ENCODE results near the gene STK4. TPM values are rescaled to one million over a fixed set of nuclear protein-coding genes. Genes with fewer than 3 reads are reported as not detected.

The STK4 gene
- total RNA-seq, 1 donor from 2014 or later, result 149 TPM

GRCh38 chr20:44970243-44970757 is 4.0 kb downstream of the STK4 start:
- H3K27me3 Mint-ChIP-seq (ENCODE audit: insufficient read depth), result no peaks in the 10 kb centered on the region
- H3K4me1 Mint-ChIP-seq (ENCODE audit: low read depth), result peaks cover 74% of the 10 kb centered on the region
- peaks cover 48% of the 10 kb centered on the region for H3K36me3 Mint-ChIP-seq (ENCODE audit: low read depth)

GRCh38 chr20:44973053-44973452 is 6.7 kb downstream of the STK4 start:
- intact Hi-C loops (cut with micrococcal nuclease), result loop anchor here (5.0 kb wide), 2 partner anchors 329 to 1714 kb away; partner anchors contain the start of gene TP53RK
- H3K27me3 Mint-ChIP-seq (ENCODE audit: insufficient read depth), result no peaks in the 10 kb centered on the region
- no peaks in the 10 kb centered on the region for H3K9me3 Mint-ChIP-seq
- H3K27ac Mint-ChIP-seq, result peak overlapping the region; percentile 62
- peak overlapping the region; percentile 59 for H3K4me3 Mint-ChIP-seq
- DNase-seq (ENCODE audit: low spot score), result no peak
- peaks cover 86% of the 10 kb centered on the region for H3K4me1 Mint-ChIP-seq (ENCODE audit: low read depth)
- H3K36me3 Mint-ChIP-seq (ENCODE audit: low read depth), result peaks cover 62% of the 10 kb centered on the region

More at GRCh38 chr20:44970243-44970757, 4.0 kb downstream of the STK4 start:
- Mint-ChIP-seq H3K4me3 (peak overlapping the region; percentile 92), H3K9me3 (no peaks in the 10 kb centered on the region), H3K27ac (peak overlapping the region; percentile 98)
- intact Hi-C loops (cut with micrococcal nuclease), result loop anchor here (1.0 to 5.0 kb wide), 4 partner anchors 11 to 1717 kb away; partner anchors contain the start of gene TP53RK
- no peak for DNase-seq (ENCODE audit: low spot score)

GRCh38 chr20:44976698-44977097 is 10.4 kb downstream of the STK4 start:
- Mint-ChIP-seq H3K27me3 (ENCODE audit: insufficient read depth) (no peaks in the 10 kb centered on the region), H3K4me3 (no peak overlapping the region), H3K27ac (peak overlapping the region; percentile 7), H3K36me3 (ENCODE audit: low read depth) (peaks cover 77% of the 10 kb centered on the region), H3K9me3 (no peaks in the 10 kb centered on the region), H3K4me1 (ENCODE audit: low read depth) (peaks cover 78% of the 10 kb centered on the region)
- intact Hi-C loops (cut with micrococcal nuclease), result no loop called here
- no peak for DNase-seq (ENCODE audit: low spot score)

GRCh38 chr20:44979090-44979621 is 12.8 kb downstream of the STK4 start:
- Mint-ChIP-seq H3K4me1 (ENCODE audit: low read depth) (peaks cover 72% of the 10 kb centered on the region), H3K36me3 (ENCODE audit: low read depth) (peaks cover 76% of the 10 kb centered on the region), H3K27me3 (ENCODE audit: insufficient read depth) (no peaks in the 10 kb centered on the region), H3K27ac (peak overlapping the region; percentile 95), H3K4me3 (peak overlapping the region; percentile 73), H3K9me3 (no peaks in the 10 kb centered on the region)
- DNase-seq (ENCODE audit: low spot score), result peak; percentile 67
- intact Hi-C loops (cut with micrococcal nuclease), result loop anchor here (1.0 kb wide), 3 partner anchors 8 to 20 kb away; no protein-coding TSS in a partner anchor

- H3K4me3 Mint-ChIP-seq, result no peak overlapping the region
- no peaks in the 10 kb centered on the region for H3K9me3 Mint-ChIP-seq
- H3K27me3 Mint-ChIP-seq (ENCODE audit: insufficient read depth), result no peaks in the 10 kb centered on the region
- peak overlapping the region; percentile 79 for H3K27ac Mint-ChIP-seq
- H3K4me1 Mint-ChIP-seq (ENCODE audit: low read depth), result peaks cover 61% of the 10 kb centered on the region
- intact Hi-C loops (cut with micrococcal nuclease), result no loop called here
- no peak for DNase-seq (ENCODE audit: low spot score)
- H3K36me3 Mint-ChIP-seq (ENCODE audit: low read depth), result peaks cover 62% of the 10 kb centered on the region
Measured at GRCh38 chr20:44981736-44982406, 15.6 kb downstream of the STK4 start.

- H3K36me3 Mint-ChIP-seq (ENCODE audit: low read depth), result peaks cover 55% of the 10 kb centered on the region
- peak overlapping the region; percentile 2 for H3K27ac Mint-ChIP-seq
- peaks cover 54% of the 10 kb centered on the region for H3K4me1 Mint-ChIP-seq (ENCODE audit: low read depth)
- H3K27me3 Mint-ChIP-seq (ENCODE audit: insufficient read depth), result no peaks in the 10 kb centered on the region
- no peak for DNase-seq (ENCODE audit: low spot score)
- intact Hi-C loops (cut with micrococcal nuclease), result no loop called here
- no peak overlapping the region for H3K4me3 Mint-ChIP-seq
- no peaks in the 10 kb centered on the region for H3K9me3 Mint-ChIP-seq
Measured at GRCh38 chr20:44983093-44983674, 16.9 kb downstream of the STK4 start.

- Mint-ChIP-seq H3K36me3 (ENCODE audit: low read depth) (peaks cover 45% of the 10 kb centered on the region), H3K9me3 (no peaks in the 10 kb centered on the region), H3K27ac (peak overlapping the region; percentile 61), H3K4me1 (ENCODE audit: low read depth) (peaks cover 65% of the 10 kb centered on the region), H3K27me3 (ENCODE audit: insufficient read depth) (no peaks in the 10 kb centered on the region), H3K4me3 (no peak overlapping the region)
- intact Hi-C loops (cut with micrococcal nuclease), result no loop called here
- no peak for DNase-seq (ENCODE audit: low spot score)
Measured at GRCh38 chr20:44988631-44989171, 22.4 kb downstream of the STK4 start.

- Mint-ChIP-seq H3K27me3 (ENCODE audit: insufficient read depth) (no peaks in the 10 kb centered on the region), H3K36me3 (ENCODE audit: low read depth) (peaks cover 50% of the 10 kb centered on the region), H3K4me3 (peak overlapping the region; percentile 82), H3K27ac (peak overlapping the region; percentile 94), H3K9me3 (no peaks in the 10 kb centered on the region), H3K4me1 (ENCODE audit: low read depth) (peaks cover 71% of the 10 kb centered on the region)
- intact Hi-C loops (cut with micrococcal nuclease), result loop anchor here (1.0 kb wide), 3 partner anchors 11 to 105 kb away; partner anchors contain the start of gene YWHAB
- no peak for DNase-seq (ENCODE audit: low spot score)
Measured at GRCh38 chr20:44990425-44990824, 24.1 kb downstream of the STK4 start.

- Mint-ChIP-seq H3K4me1 (ENCODE audit: low read depth) (peaks cover 67% of the 10 kb centered on the region), H3K36me3 (ENCODE audit: low read depth) (peaks cover 54% of the 10 kb centered on the region), H3K27ac (peak overlapping the region; percentile 94), H3K4me3 (peak overlapping the region; percentile 82), H3K9me3 (no peaks in the 10 kb centered on the region), H3K27me3 (ENCODE audit: insufficient read depth) (no peaks in the 10 kb centered on the region)
- intact Hi-C loops (cut with micrococcal nuclease), result loop anchor here (1.0 kb wide), 3 partner anchors 12 to 106 kb away; partner anchors contain the start of gene YWHAB
- no peak for DNase-seq (ENCODE audit: low spot score)
Measured at GRCh38 chr20:44990957-44991356, 24.6 kb downstream of the STK4 start.

GRCh38 chr20:44993343-44993742 is 27.0 kb downstream of the STK4 start:
- no peaks in the 10 kb centered on the region for H3K27me3 Mint-ChIP-seq (ENCODE audit: insufficient read depth)
- H3K27ac Mint-ChIP-seq, result peak overlapping the region; percentile 89
- peak overlapping the region; percentile 79 for H3K4me3 Mint-ChIP-seq
- H3K9me3 Mint-ChIP-seq, result no peaks in the 10 kb centered on the region
- intact Hi-C loops (cut with micrococcal nuclease), result loop anchor here (1.0 kb wide), 1 partner anchor 34 kb away; no protein-coding TSS in a partner anchor
- H3K4me1 Mint-ChIP-seq (ENCODE audit: low read depth), result peaks cover 64% of the 10 kb centered on the region
- DNase-seq (ENCODE audit: low spot score), result no peak
- H3K36me3 Mint-ChIP-seq (ENCODE audit: low read depth), result peaks cover 61% of the 10 kb centered on the region

- no peak for DNase-seq (ENCODE audit: low spot score)
- Mint-ChIP-seq H3K9me3 (no peaks in the 10 kb centered on the region), H3K36me3 (ENCODE audit: low read depth) (peaks cover 71% of the 10 kb centered on the region), H3K27ac (peak overlapping the region; percentile 45), H3K27me3 (ENCODE audit: insufficient read depth) (no peaks in the 10 kb centered on the region), H3K4me1 (ENCODE audit: low read depth) (peaks cover 52% of the 10 kb centered on the region), H3K4me3 (no peak overlapping the region)
- intact Hi-C loops (cut with micrococcal nuclease), result no loop called here
Measured at GRCh38 chr20:44997171-44997570, 30.9 kb downstream of the STK4 start.

GRCh38 chr20:44997668-44998067 is 31.4 kb downstream of the STK4 start:
- Mint-ChIP-seq H3K4me1 (ENCODE audit: low read depth) (peaks cover 48% of the 10 kb centered on the region), H3K9me3 (no peaks in the 10 kb centered on the region), H3K27me3 (ENCODE audit: insufficient read depth) (no peaks in the 10 kb centered on the region), H3K27ac (peak overlapping the region; percentile 33), H3K4me3 (no peak overlapping the region), H3K36me3 (ENCODE audit: low read depth) (peaks cover 71% of the 10 kb centered on the region)
- intact Hi-C loops (cut with micrococcal nuclease), result no loop called here
- no peak for DNase-seq (ENCODE audit: low spot score)

Measured in activated T-helper 1 cell treated with anti-CD3 and anti-CD28 coated beads, Interleukin-12 subunit alpha, Interleukin-12 subunit beta, Interleukin-2, Interleukin-4 antibody, amounts not matched to agents 30 ng/mL and 10 ng/mL and 1 ng/mL, durations not matched to agents 14 hours and 24 hours and 36 hours (primary cell).